Transverse colon (tissue), 3 donors: ENCODE results near the gene POLG.

Experiments
- EP300 ChIP-seq: sonication (generic); formaldehyde crosslinking; IDR thresholded peaks from one replicate; pipeline ENCODE4 v1.6.1; 2017; ENCODE audit warnings: antibody characterized with exemption, low read depth
- POLR2A ChIP-seq: fragments of 450-650 bp; IDR thresholded peaks from one replicate; pipeline ENCODE4 v1.6.1; 2016; ENCODE audit warnings: antibody characterized with exemption, mild to moderate bottlenecking, moderate library complexity
- TF ChIP-seq, protein P1 (sequence below), 5 experiments: fragments of 200-600 bp in 3 of 5; fragments of 450-650 bp in 2 of 5; sonication (generic) in 3 of 5; IDR thresholded peaks; 1 replicate in 2 of 5; 2 replicates in 3 of 5; pipeline ENCODE4 v1.5.1; 2016 to 2017; ENCODE audit warnings: antibody characterized with exemption in 5 of 5, inconsistent platforms in 3 of 5, mild to moderate bottlenecking in 2 of 5, moderate library complexity in 1 of 5

DNA sequence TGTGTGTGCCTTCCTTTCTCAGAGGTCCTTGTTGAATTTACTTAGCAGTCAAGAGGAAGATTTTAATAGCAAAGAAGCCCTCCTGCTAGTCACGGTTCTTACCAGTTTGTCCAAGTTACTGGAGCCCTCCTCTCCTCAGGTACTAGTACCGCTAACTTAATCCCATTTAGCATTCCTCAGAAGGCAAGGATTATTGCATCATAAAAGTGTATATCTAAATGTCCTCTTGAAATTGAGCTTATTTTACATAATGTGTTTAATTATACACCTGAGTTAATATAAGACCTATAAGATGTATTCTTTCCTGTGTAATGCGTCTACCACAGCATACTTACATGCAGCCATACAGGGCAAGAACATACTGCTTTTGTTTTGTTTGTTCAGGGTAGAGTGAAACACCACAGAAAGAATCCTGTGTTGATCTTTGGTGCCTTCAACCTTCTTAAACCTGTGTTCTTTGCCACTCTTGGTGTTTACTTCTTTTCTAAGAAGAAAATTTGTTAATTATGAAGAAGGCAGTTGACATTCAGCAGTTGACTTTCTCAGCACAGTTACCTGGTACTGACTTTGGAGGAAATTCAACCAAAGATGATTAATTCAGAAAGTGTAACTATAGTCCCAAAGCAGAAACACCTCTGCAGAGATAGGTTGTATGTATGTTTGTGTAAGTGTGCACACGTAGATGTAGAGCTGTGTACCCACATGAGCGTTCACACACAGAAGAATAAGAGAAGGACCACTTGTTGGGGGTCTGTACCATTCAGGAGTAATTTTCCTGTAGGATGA is 33.1 kb downstream of the POLG start:
- TF ChIP-seq, protein P1, sequence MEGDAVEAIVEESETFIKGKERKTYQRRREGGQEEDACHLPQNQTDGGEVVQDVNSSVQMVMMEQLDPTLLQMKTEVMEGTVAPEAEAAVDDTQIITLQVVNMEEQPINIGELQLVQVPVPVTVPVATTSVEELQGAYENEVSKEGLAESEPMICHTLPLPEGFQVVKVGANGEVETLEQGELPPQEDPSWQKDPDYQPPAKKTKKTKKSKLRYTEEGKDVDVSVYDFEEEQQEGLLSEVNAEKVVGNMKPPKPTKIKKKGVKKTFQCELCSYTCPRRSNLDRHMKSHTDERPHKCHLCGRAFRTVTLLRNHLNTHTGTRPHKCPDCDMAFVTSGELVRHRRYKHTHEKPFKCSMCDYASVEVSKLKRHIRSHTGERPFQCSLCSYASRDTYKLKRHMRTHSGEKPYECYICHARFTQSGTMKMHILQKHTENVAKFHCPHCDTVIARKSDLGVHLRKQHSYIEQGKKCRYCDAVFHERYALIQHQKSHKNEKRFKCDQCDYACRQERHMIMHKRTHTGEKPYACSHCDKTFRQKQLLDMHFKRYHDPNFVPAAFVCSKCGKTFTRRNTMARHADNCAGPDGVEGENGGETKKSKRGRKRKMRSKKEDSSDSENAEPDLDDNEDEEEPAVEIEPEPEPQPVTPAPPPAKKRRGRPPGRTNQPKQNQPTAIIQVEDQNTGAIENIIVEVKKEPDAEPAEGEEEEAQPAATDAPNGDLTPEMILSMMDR (IDR thresholded peaks at IDR 0.05): no peak
- TF ChIP-seq EP300: no peak
- TF ChIP-seq POLR2A: no peak
